ENCODE data around the gene MEGF11.

The MEGF11 gene

DNA sequence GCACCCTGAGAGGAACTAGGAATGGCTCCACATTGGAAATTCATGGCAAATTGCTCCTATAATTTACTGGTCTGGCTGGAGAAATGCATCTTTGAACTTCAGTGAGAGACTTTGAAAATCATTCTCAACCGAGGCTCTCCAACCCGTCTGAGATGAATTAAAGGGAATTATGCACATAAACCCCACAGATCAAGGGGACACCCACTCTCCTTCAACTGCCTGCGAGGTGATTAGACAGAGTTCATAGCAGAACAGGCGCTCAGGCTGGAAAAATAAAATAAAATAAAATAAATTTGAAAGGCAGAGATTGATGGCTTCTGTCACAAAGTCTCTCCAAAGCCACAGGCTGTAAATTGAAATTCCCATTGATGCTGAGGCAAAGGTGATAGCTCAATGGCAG lies 37.7 kb downstream of the MEGF11 start:
- DNase-seq (ENCODE audit: low read depth, low spot score): no peak

DNA sequence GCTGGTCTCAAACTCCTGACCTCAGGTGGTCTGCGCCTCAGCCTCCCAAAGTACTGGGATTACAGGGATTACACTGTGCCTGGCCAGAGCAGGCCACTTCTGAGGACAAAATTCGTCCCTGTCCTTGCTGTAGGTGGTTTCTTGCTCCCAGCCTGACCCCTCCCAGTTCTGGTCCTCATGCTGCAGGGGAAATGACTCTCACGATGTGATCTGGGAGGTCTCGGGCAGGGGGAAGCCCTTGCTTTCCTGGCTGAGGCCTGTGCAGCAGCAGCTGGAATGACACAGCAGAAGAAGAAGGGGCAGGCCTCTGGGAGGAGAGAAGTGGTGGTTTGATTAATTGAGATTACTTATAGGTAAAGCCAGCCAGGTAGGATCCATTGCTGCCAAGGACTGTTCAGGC lies 39.3 kb downstream of the MEGF11 start:
- DNase-seq (ENCODE audit: low read depth, low spot score): no peak

GRCh38 chr15:66212563-66212921 lies 41.0 kb downstream of the MEGF11 start:
- no peak for DNase-seq (ENCODE audit: low read depth, low spot score)

DNA sequence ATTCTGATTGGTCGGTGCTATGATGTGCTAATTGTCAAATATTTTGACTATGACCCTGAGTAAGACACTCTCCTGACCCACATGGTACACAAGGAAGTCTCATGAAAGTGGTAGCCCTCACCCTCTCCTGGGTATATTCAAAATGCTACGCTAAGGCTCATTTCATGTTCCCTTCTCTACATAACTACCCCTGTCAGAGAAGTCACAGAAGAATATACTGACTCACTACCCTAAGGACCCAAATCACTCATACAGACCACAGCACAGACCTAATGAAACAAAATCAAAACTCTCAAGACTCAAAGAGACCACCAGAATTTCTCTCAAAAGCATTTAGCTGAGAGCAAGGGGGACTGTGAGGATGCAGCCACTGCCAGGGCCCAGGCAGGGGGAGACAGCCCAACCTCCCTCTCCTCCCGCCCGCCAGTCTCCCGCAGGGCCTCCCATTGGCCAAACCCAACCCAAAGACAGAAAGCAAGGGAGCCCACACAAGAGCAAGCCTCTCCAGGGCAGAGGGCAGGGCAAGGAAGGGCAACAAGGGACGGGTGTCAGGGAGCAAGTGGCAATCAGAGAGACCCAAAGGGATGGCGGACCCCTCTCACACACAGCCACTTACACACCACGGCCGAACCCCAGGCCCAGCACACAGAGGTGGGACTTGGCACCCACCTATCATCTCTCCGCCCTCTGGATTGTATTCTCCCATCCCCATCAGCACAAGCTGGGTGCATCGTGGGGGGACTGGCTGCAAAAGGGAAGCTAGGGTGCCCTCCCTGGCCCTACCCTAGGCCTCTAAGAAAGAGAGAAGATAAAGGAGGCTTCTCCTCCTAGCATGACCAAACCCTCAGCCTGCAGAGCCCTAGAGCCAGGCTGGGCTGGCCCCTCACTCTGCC lies 41.6 kb downstream of the MEGF11 start:
- no peak for DNase-seq (ENCODE audit: low read depth, low spot score)

DNA sequence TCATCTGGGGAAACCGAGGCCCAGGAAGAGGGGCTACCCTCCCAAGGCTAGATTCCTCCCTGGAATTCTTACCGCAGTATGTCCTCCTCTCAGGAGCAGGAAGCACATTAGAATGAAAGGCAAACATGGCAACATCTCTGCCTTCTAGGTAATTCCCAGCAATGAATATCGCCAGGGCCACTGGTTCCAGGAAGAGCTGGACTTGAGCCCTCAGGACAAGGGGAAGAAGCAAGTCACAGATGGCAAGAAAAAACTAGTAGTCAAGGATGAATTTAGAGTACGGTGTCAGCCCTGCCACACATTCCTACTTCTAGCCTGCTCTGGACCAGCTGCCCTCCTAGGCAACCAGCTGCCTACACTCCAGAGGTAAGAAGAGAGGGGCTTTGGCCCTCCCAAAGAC lies 42.9 kb downstream of the MEGF11 start:
- no peak for DNase-seq (ENCODE audit: low read depth, low spot score)

DNA sequence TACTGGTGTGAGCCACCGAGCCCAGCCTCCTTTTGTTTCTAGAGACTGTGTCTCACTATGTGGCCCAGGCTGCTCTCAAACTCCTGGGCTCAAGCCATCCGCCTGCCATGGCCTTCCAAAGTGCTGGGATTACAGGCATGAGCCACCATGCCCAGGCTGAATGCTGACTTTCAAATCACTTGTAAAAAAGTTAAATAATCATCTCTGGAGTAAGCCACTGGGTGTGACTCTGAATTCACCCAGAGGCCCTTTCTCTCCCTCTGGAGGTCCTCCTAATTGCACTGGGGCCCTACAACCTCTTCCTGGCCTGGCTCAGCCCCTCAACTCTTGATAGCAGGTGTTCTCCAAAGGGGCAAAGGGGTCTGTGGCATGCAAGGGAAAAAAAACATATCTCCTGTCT lies 54.8 kb downstream of the MEGF11 start:
- no peak for DNase-seq (ENCODE audit: low read depth, low spot score)

- DNase-seq (ENCODE audit: low read depth, low spot score): no peak
Measured at GRCh38 chr15:66196602-66197001, 56.9 kb downstream of the MEGF11 start.

- no peak for DNase-seq (ENCODE audit: low read depth, low spot score)
Measured at GRCh38 chr15:66195621-66196230, 57.8 kb downstream of the MEGF11 start.

- no peak for DNase-seq (ENCODE audit: low read depth, low spot score)
Measured at GRCh38 chr15:66193066-66193465, 60.5 kb downstream of the MEGF11 start.

- DNase-seq (ENCODE audit: low read depth, low spot score): no peak
Measured at GRCh38 chr15:66190746-66191145, 62.8 kb downstream of the MEGF11 start.

GRCh38 chr15:66189291-66189690 lies 64.3 kb downstream of the MEGF11 start:
- no peak for DNase-seq (ENCODE audit: low read depth, low spot score)

GRCh38 chr15:66188464-66188863 lies 65.1 kb downstream of the MEGF11 start:
- no peak for DNase-seq (ENCODE audit: low read depth, low spot score)

- no peak for DNase-seq (ENCODE audit: low read depth, low spot score)
Measured at GRCh38 chr15:66187271-66187670, 66.3 kb downstream of the MEGF11 start.

DNA sequence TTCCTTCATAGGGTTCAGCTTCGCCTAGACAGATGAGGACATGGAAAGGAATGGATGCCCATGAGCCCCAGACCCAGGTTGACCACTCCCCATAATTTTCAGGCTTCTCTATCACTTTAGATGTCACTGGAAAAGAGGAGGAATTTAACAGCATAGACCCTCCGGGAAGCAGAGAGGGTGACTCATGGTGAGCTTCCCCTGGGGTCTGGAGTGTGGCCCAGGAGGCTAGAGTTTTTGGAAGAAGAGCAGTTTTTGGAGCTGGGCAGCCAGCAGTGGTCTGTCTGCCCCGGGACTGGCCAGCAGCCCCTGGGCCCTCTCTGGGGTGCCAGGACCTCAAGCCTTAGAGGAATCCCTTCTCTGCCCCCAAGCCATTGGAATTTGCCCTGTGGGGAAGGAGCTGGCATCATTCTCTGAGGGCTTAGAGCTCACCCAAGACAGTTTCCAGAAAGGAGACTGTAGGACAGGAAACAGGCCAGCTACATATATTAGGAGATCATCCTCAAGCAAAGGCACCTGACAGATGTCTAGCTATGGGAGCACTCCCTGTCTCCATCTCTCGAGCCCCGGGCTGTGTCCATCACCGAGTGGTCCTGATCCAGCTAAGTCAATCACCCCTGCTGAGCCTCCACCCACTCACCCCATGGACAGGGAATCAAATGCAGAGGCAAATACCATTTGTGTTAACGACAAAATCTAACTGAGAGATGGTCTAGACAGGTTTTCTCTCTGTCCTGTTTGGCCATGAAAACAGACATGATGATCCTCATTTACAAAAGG lies 67.3 kb downstream of the MEGF11 start:
- no peak for DNase-seq (ENCODE audit: low read depth, low spot score)

DNA sequence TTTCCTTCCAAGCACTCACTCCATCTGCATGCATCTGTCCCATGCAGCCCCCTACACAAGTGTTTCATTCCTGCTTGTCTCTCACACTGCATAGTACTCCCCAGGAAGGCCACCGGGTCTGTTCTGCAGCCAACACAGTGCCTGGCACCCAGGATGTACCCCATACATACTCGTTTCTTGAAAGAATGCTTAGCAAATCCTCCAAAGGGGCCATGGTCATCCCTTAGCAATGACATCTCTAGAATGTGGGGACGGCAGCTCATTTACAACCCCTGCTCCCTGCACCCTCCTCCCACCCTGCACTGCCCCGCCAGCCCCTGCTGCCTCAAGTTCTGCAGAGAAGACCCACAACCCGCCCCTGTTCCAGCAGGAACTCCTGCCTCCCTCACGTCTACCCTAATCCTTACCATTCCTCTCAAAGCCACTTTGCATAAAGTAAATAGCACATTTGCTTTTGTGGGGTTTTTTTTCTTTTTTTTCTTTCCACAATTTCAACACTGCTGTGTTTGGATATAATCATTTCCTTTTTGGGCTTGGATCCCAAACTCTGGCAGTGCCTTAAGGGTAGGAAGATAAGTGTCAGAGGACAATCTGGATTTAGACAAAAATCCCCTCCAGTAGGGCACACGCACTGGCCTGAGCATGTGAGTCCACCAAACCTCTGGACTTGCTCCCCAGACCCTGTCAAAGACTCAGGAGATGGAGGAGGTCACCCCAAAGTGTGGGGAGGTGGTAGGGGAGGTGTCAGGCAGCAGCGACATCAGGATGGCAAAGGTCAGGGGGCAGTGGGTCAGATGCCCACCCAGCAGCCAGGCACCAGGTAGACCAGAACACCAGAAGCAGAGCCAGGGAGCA lies 68.4 kb downstream of the MEGF11 start:
- DNase-seq (ENCODE audit: low read depth, low spot score): no peak

GRCh38 chr15:66184492-66184891 lies 69.1 kb downstream of the MEGF11 start:
- no peak for DNase-seq (ENCODE audit: low read depth, low spot score)

DNA sequence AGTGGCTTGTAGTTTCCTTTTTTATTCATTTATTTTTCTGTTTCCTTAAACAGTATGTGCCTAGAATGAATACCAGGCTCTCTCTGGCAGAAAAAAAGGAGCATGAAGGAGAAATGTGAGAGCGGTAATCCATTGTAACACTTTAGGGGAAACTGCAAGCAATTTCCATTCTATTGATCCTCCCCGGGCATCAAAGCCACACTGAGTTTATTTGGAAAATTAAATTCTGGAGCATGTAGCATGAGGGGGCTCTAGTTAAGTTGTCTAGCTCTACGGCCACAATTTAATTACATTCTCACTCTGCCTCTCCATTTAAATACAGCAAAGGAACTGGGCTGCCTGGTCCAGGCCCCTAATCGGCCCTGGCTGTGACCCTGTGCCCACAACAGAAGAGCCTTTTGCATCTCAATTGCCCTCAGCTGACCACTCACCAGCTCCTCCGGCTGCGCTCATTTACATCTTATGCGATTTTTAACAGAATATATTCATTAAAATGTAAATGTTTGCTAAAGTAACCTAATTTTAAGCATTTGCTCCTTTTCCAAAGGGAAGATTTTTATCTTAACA lies 72.9 kb downstream of the MEGF11 start:
- DNase-seq (ENCODE audit: low read depth, low spot score): no peak

GRCh38 chr15:66178531-66178910 lies 75.0 kb downstream of the MEGF11 start:
- DNase-seq (ENCODE audit: low read depth, low spot score): no peak

DNA sequence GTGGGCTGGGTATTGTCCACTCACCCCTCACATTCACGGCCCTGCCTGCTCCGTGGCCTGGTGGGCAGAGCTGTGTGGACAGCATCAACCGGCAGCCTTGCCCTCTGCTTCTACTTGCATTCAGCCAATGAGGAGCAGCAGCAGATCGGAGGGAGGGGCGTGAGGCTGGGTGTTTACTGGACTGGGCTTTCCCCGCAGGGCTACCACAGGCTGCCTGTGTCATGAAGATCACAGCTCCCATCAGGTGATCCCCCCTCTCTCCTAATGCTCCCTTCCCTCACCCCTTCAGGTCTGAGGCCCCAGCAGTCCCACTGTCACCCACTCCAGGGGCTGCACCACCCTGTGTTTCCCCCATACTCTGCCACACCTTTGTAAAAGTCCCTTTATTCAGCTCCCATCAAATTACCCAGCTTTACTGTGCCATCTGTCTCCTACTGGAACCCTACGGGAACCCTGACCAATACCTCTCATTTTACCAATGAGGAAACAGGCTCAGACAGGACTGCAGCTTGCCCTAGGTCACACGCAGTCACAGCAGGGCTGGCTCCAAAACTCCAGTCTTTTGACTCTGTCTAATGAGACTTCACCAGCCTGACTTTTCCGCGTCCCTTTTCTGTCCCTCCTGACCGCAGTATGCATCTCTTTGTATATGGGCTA lies 81.1 kb downstream of the MEGF11 start:
- no peak for DNase-seq (ENCODE audit: low read depth, low spot score)

DNA sequence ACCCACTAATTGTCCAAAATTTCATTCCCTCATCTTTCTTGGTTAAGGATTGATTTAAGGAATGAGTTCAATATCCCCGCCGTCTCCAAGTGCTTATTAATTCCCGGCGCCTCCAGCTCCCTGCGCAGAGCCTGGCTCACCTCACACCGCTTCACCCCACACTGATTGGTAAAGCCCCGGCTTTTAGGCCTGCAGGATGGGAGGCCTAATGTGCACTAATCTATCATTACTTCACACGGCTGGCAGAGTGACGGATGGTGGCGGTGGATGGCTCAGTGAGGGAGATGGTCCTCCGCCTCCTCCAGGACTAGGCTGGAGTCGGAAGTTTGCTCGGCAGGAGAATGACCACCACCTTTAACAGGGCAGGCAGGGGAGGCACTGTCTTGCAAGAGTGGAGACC lies 81.7 kb downstream of the MEGF11 start:
- DNase-seq (ENCODE audit: low read depth, low spot score): no peak

GRCh38 chr15:66170716-66171115 lies 82.8 kb downstream of the MEGF11 start:
- DNase-seq (ENCODE audit: low read depth, low spot score): no peak
